ENCODE measurements around the gene ZNF605. TPM values are rescaled to one million over a fixed set of nuclear protein-coding genes. Genes with fewer than 3 reads are reported as not detected.

ZNF605 gene
- total and polyA plus RNA-seq, 2 donors (not counting 3 experiments of a cell fraction or from before 2014, with no cell fraction given) = 2.4 to 11.3 TPM

DNA sequence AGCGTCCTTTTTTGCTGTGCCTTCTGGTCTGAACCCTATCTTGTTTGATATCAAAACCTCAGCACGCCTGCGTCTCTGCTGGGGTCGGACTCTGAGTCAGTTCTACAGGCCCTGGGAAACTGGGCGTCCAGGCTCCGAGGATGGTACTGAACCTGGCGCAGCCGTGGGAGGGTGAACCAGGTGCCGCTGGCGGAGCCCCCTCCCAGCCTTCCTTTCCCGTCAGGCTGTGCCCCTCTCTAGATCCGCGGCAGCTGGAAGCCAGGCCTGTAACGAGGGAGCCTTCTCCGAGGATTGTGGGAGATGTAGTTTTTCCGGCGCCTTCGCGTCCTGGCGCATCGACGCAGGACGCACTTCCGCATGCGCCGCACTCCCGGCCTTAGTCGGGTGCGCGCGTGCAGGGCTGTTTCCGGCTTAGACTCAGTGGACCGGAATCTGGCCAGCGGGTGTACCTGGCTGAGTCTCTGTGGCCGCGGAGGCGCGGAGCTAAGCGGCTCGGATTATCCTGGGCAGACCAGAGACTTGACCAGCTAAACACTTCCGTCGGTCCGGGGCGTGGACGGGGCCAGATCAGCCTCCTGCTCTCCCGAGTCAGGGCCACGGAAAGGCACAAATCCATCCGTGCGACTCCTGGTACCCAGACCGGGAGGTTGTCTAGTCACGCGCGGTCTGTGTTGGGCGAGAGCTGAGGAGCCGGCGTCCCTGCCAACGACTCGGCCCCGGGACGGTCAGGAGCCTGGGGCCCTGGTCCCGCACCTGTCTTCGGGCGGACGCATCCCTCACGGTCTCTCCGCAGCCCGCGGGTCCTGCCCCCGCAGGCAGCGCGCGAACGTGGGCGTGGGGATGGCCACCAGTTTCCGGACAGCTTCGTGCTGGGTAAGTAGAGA lies 30.1 kb upstream of the ZNF605 start, which contains the start of gene ZNF26:
ZNF26 (plus strand) TSS at position 367 of the 884 bp plus-strand sequence; CDS start at position 841, 474 bp downstream.
- dilution Hi-C loops (cut with MboI; ENCODE audit: extremely low pct_ligation_motif_present, low sequenced_read_pairs) = no loop called here
- no peaks in the 10 kb centered on the region for H3K9me1 ChIP-seq (replicated peaks; ENCODE audit: control insufficient read depth, extremely low read depth, insufficient read depth, low read length)

More for the DNA sequence above, 30.1 kb upstream of the ZNF605 start, which contains the start of gene ZNF26:
- CTCF ChIA-PET = interaction anchor here (1.1 to 1.3 kb wide), 2 partner anchors 12 to 195 kb away, joined by 3 read pairs; partner anchors contain the start of gene ZNF268
- H3K27me3 ChIP-seq (ENCODE audit: control insufficient read depth in 2 of 2, insufficient read depth in 2 of 2, low read length in 2 of 2) = no peaks in the 10 kb centered on the region
- TSS peak; percentile 40 for BruUV-seq (replicated peaks)
- H3K9me3 ChIP-seq (replicated peaks; ENCODE audit: control insufficient read depth, insufficient read depth, low read length) = no peaks in the 10 kb centered on the region
- POLR2A ChIA-PET = interaction anchor here (1.9 kb wide), 1 partner anchor 195 kb away, joined by 6 read pairs; the partner anchor contains the start of gene ZNF268
- DNase-seq (ENCODE audit: low read depth, low spot score) = peak; percentile 94
- TF ChIP-seq GATA2 (IDR thresholded peaks at IDR 0.05; ENCODE audit: insufficient read depth, insufficient read length, low read depth, low read length) (peak; percentile 53), EZH2 (IDR thresholded peaks at IDR 0.05; ENCODE audit: borderline replicate concordance, low read depth, low read length, severe bottlenecking) (no peak), POLR2AphosphoS5 (IDR thresholded peaks at IDR 0.05; ENCODE audit: insufficient read depth, low read depth, low read length) (peak; percentile 84), POLR2A (IDR thresholded peaks at IDR 0.05; ENCODE audit: low read depth, low read length) (peak; percentile 74), JUN (IDR thresholded peaks at IDR 0.05; ENCODE audit: borderline replicate concordance, insufficient read depth, insufficient read length, low read depth) (no peak), FOS (IDR thresholded peaks at IDR 0.05; ENCODE audit: borderline replicate concordance, insufficient read depth, low read length) (no peak), MYC (IDR thresholded peaks at IDR 0.05; ENCODE audit: low read depth, low read length) (peak; percentile 27)
- TF ChIP-seq, protein P1, sequence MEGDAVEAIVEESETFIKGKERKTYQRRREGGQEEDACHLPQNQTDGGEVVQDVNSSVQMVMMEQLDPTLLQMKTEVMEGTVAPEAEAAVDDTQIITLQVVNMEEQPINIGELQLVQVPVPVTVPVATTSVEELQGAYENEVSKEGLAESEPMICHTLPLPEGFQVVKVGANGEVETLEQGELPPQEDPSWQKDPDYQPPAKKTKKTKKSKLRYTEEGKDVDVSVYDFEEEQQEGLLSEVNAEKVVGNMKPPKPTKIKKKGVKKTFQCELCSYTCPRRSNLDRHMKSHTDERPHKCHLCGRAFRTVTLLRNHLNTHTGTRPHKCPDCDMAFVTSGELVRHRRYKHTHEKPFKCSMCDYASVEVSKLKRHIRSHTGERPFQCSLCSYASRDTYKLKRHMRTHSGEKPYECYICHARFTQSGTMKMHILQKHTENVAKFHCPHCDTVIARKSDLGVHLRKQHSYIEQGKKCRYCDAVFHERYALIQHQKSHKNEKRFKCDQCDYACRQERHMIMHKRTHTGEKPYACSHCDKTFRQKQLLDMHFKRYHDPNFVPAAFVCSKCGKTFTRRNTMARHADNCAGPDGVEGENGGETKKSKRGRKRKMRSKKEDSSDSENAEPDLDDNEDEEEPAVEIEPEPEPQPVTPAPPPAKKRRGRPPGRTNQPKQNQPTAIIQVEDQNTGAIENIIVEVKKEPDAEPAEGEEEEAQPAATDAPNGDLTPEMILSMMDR (IDR thresholded peaks at IDR 0.05; ENCODE audit: extremely low read depth in 1 of 2, insufficient read depth in 1 of 2, low read depth in 1 of 2, low read length in 2 of 2) = no peak
- TF ChIP-seq, protein P2, sequence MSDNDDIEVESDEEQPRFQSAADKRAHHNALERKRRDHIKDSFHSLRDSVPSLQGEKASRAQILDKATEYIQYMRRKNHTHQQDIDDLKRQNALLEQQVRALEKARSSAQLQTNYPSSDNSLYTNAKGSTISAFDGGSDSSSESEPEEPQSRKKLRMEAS (IDR thresholded peaks at IDR 0.05; ENCODE audit: insufficient read depth, insufficient read length) = peak; percentile 80
- peak; percentile 92 for FAIRE-seq
- peak within 1 kb of the TSS; percentile 59 for H3K27ac ChIP-seq (ENCODE audit: insufficient read depth, low read depth, low read length)
- intact Hi-C loops (cut with micrococcal nuclease) = loop anchor here (1.0 kb wide), 4 partner anchors 30 to 144 kb away; partner anchors contain the start of genes ZNF10, ZNF140, ZNF605 and ZNF84
- H3K4me3 ChIP-seq (replicated peaks in 1 of 3; ENCODE audit: insufficient read depth in 1 of 3, low read depth in 1 of 3, low read length in 3 of 3) = peak within 1 kb of the TSS; percentile 16 to 91 (median 61)
- no peaks in the 10 kb centered on the region for H4K20me1 ChIP-seq (replicated peaks; ENCODE audit: control insufficient read depth, extremely low read depth, insufficient read depth, low read length)
- peak within 1 kb of the TSS; percentile 95 for H3K4me2 ChIP-seq (ENCODE audit: insufficient read depth, low read length)
- no peaks in the 10 kb centered on the region for H3K36me3 ChIP-seq (ENCODE audit: control insufficient read depth in 2 of 2, extremely low read depth in 1 of 2, insufficient read depth in 2 of 2, low read length in 2 of 2)
- H3K79me2 ChIP-seq (ENCODE audit: control insufficient read depth, insufficient read depth, low read length) = peaks cover 34% of the 10 kb centered on the region
- peak within 1 kb of the TSS; percentile 79 for H3K9ac ChIP-seq (replicated peaks; ENCODE audit: extremely low read depth, insufficient read depth, low read length)
- H3K4me1 ChIP-seq (ENCODE audit: control insufficient read depth, extremely low read depth, insufficient read depth, low read length) = peaks cover 11% of the 10 kb centered on the region
- peak within 1 kb of the TSS; percentile 100 for H2AFZ ChIP-seq (ENCODE audit: low read depth, low read length)
